HG03135 (cell line): ENCODE results near the gene PHLDA2.

Experiments
- ATAC-seq: cut with Tn5 transposase; IDR thresholded peaks from one replicate; pipeline ENCODE4 v1.9.1; 2021; ENCODE audit warnings: mild to moderate bottlenecking, moderate library complexity; ENCODE audit not compliant: unreplicated experiment

Gene PHLDA2

DNA sequence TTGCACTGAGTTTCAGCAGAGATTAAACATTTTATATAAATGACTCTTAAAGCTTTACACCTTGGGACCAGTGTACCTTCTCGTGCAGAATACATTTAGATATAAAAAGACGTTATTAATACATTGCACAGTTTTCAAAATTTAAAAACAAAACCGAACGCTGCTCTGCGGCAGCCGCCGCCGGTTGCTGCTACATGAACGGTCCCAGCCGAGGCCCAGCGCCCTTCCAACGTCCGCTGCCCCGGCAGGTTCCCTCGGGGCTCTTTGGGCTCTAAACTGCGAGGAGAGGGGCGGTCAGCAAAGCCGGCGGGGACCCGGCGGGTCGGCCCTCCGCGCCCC lies 45.6 kb downstream of the PHLDA2 start:
- no peak for ATAC-seq

DNA sequence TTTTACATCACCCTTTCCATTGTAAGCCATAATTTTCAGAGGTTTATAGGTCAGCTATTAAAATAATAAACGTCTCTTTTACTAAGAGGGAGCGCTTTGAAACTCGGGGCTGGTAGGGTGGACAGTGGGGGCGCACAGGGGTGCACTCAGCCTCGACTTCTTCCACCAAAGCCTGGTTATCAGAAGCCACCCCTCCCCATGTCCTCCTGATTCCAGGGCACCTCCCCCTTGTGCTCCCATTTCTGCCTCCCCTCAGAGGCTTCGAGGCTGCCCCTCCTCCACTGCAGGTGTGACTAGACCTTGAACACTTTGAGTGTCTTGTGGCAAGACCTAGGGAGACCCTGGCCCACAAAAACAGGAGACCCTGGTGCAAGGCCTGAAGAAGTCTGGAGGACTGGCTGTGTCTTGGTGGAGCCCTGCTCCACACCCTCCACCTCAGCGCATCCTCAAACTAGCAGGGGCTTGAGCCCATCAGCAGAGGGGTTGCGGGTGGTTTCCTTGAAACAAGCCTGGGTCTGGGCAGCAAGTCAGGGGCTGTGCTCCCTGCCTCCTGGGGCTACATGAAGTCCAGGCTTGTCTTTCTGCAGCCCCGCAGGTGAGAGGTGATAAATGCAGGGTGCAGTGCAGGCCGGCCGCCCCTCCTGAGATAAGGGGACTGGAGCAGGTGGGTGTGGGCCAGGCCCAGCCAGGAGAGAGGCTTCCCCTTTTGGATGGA lies 46.7 kb downstream of the PHLDA2 start:
- no peak for ATAC-seq

DNA sequence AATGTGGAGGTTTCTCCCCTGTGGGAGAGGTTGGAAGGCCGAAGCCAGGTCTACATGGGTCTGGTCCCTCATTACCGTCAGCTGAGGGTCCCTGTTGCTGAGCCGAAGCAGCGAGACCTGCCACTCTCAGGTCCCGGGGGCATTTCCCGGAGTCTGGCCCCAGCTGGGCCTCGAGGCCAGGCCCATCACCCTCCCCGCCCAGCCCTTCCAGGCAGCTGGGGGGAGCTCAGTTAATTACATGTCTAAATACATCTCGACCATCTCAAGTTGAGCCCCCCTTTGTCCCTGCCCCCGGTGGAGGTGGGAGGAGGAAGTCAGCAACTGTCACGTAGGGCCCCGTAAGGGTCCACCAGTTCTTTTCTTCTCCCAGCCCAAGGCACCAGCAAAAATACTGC lies 47.2 kb downstream of the PHLDA2 start:
- no peak for ATAC-seq

DNA sequence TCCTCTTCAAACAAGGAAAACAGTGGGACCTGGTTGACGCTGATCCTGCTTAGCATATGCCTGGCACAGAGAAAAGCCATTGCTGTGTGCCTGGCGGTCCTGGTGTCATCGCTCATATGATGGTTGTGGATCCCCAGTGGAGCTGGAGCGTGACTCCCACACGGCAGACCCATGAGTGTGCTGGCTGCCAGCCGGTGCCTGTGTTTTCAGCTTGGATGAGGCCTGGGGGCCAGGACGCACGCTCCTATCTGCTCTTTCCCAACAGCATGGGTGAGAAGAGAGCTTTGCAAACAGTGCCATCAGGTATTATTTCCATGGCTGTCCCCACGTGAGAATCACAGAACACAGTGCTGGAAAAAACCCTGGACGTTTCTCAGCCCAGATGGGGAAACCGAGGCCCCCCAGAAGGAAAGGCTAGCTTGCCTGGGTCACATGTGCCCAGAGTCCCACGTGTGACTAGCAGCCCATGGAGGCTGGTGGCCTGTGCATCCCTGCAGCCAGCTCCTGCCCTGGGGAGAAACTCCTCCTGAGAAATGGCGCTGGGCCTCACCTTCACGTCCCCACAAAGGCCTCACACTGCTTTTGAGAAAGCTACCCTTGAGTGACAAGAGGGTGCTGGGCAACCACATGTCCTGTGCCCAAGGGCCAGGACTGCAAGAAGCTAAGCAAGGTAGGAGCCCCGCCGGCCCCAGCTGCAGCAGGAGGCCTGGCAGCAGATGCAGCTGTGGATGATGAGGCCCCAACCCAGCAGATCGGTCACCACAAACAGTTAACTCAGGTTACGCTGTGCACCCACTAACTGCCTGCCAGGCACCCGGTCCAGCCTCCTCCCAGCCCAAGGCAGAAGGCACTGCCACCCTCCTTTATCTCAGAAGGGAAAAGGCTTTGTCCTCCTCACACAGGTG lies 47.9 kb downstream of the PHLDA2 start:
- ATAC-seq: no peak

DNA sequence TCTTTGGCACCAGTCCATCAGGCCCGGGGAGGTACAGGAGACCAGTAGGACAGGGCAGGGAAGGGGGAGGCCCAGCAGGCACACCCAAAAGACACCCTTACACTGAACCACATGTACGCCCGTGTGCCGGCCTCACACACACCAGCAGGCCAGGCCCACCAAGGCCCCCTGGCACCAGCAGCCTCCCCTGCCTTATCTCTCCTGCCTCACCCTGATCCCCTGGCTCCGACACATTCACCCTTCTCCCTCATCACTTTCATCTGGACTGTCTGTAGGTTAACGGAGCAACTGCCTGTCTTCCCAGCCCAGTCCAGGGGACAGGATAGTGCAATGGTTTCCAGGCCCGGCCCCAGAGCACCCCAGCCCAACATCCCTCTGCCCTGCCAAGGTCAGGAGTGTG lies 48.6 kb downstream of the PHLDA2 start:
- ATAC-seq: no peak

DNA sequence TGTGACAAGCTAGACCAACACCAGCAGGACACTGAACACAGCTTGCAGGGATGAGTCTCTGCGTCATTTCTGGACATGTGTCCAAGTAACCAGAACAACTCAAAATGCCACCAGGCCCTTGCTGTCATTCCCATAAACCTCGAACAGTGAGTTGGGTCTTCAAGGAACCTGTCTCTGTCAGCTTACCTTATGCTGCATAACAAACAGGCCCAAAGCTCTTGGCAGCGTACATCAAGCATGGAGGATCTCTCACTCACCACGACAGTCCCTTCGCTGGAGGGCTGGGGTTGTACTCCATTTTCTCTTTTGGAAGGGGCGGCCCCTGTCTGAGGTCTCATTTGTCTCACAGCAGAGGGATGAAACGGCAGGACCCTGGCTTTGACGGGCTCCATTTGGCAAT lies 50.4 kb downstream of the PHLDA2 start:
- no peak for ATAC-seq
